ENCODE measurements around the gene CHRNB2. TPM values are rescaled to one million over a fixed set of nuclear protein-coding genes. Genes with fewer than 3 reads are reported as not detected.

CHRNB2 gene
- total RNA-seq, 1 donor from 2014 or later, result 0.74 TPM

DNA sequence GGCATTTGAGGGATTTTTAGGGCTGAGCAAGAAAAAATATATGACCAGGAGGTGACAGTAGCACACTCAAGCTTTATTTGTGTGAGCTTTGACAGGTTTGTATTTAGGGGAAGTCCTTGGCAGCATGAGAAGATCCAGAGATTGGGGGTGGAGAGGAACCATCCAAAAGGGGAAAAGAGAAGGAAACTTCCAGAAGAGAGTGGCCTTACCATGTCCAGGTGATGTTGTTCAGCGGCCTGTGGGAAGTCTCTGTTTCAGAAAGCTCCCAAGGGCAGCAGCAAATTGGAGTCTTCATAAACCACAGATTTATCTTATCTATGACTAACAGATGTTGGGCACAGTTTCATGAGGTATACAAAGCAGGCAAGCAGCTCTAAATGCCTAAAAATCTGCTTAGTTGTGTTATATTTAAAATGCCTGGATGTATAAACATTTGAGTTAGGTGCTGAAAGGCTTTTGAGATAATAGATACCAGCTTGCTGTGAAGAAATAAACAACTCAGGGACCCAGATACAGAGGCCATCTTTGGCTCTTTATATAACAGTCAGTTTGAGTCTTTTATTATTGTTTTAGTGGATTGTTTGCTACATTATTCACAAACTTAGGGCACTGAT is 61.6 kb downstream of the CHRNB2 start:
- TF ChIP-seq, protein P1, sequence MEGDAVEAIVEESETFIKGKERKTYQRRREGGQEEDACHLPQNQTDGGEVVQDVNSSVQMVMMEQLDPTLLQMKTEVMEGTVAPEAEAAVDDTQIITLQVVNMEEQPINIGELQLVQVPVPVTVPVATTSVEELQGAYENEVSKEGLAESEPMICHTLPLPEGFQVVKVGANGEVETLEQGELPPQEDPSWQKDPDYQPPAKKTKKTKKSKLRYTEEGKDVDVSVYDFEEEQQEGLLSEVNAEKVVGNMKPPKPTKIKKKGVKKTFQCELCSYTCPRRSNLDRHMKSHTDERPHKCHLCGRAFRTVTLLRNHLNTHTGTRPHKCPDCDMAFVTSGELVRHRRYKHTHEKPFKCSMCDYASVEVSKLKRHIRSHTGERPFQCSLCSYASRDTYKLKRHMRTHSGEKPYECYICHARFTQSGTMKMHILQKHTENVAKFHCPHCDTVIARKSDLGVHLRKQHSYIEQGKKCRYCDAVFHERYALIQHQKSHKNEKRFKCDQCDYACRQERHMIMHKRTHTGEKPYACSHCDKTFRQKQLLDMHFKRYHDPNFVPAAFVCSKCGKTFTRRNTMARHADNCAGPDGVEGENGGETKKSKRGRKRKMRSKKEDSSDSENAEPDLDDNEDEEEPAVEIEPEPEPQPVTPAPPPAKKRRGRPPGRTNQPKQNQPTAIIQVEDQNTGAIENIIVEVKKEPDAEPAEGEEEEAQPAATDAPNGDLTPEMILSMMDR (IDR thresholded peaks at IDR 0.05), result no peak
- TF ChIP-seq POLR2AphosphoS5 (IDR thresholded peaks at IDR 0.05; ENCODE audit: insufficient read depth in 1 of 2, low read depth in 1 of 2), result no peak
- no peak for TF ChIP-seq POLR2A (IDR thresholded peaks at IDR 0.05)
- H3K36me3 ChIP-seq, result no peaks in the 10 kb centered on the region
- intact Hi-C loops (cut with DNase I), result no loop called here
- H3K4me1 ChIP-seq, result peaks cover 14% of the 10 kb centered on the region
- no peak for DNase-seq (ENCODE audit: extremely low spot score in 2 of 2)
- no peak overlapping the region for H3K27ac ChIP-seq
- no peaks in the 10 kb centered on the region for H3K27me3 ChIP-seq
- H3K9me3 ChIP-seq, result no peaks in the 10 kb centered on the region
- H3K4me3 ChIP-seq, result no peak overlapping the region

Other genes starting within 250 kb of the CHRNB2 start
- not detected for gene AQP10, start 246.7 kb upstream of the CHRNB2 start, total RNA-seq
- 65.1 TPM for gene ATP8B2, start 242.3 kb upstream of the CHRNB2 start, total RNA-seq
- gene IL6R, start 162.4 kb upstream of the CHRNB2 start, total RNA-seq, result 50.8 TPM
- 4.9 TPM for gene TDRD10, start 65.6 kb upstream of the CHRNB2 start, total RNA-seq
- gene SHE, start 65.4 kb upstream of the CHRNB2 start, total RNA-seq, result 23.8 TPM
- 17.9 TPM for gene UBE2Q1, start 9.1 kb upstream of the CHRNB2 start, total RNA-seq
- 92.1 TPM for gene ADAR, start 40.4 kb downstream of the CHRNB2 start, total RNA-seq